GM12878 (cell line): ENCODE measurements around the gene MTCL3.

Experiments
- ATAC-seq: fragments of 200-7000 bp; cut with Tn5 transposase; 3 replicates; pipeline ENCODE4 v1.9.1; 2020; ENCODE audit warnings: mild to moderate bottlenecking, moderate library complexity
- BruUV-seq: library from RNA; stranded (reverse); fragments of 400-500 nt; replicated peaks from 2 replicates; lab custom pipeline; 2021; lab: Mats Ljungman, UMichigan
- CTCF ChIA-PET: fragments of 300-600 bp; sonication (Branson Sonifier 250); formaldehyde crosslinking; extraction: SDS; loops from one replicate; lab custom pipeline; 2021; ENCODE audit warnings: inconsistent platforms; lab: Yijun Ruan, JAX
- POLR2A ChIA-PET: fragments of 350-600 bp; formaldehyde crosslinking; extraction: SDS; loops from one replicate; lab custom pipeline; 2021; ENCODE audit warnings: inconsistent platforms; lab: Charles Lee
- RAD21 ChIA-PET: fragments of 300-600 bp; sonication (Branson Sonifier 250); formaldehyde crosslinking; loops from one replicate; lab custom pipeline; 2023; ENCODE audit warnings: antibody characterized with exemption; ENCODE audit not compliant: unreplicated experiment; lab: Charles Lee
- SMC1A ChIA-PET: fragments of 300-600 bp; sonication (Branson Sonifier 250); formaldehyde crosslinking; loops from one replicate; lab custom pipeline; 2023; ENCODE audit not compliant: unreplicated experiment, uncharacterized antibody; lab: Charles Lee
- DNase-seq: peaks from one replicate; pipeline ENCODE4 v3.0.0-alpha.2; 2011; ENCODE audit warnings: low read depth, low spot score
- FAIRE-seq: peaks from 3 replicates; lab custom pipeline; 2011; peaks lifted over from hg19 to GRCh38; lab: Jason Lieb, UNC
- H2AFZ ChIP-seq: 2 replicates; pipeline ENCODE4 v1.6.0; 2011; ENCODE audit warnings: low read depth, low read length, control low read depth; ENCODE audit not compliant: control insufficient read depth
- H3K27ac ChIP-seq: 2 replicates; pipeline ENCODE4 v1.5.1; 2011; ENCODE audit warnings: control low read depth; ENCODE audit not compliant: control insufficient read depth, insufficient read depth
- H3K27me3 ChIP-seq, 2 experiments: replicated peaks in 1 of 2; 2 replicates each; pipeline versions ENCODE4 v1.6.0 to v1.6.1; 2011; ENCODE audit warnings: low read length in 1 of 2; ENCODE audit not compliant: control insufficient read depth in 2 of 2, insufficient read depth in 2 of 2
- H3K36me3 ChIP-seq, 2 experiments: 2 replicates each; pipeline ENCODE4 v1.5.1; 2011; ENCODE audit warnings: low read length in 1 of 2; ENCODE audit not compliant: control insufficient read depth in 2 of 2, insufficient read depth in 2 of 2
- H3K4me1 ChIP-seq: 2 replicates; pipeline ENCODE4 v1.6.1; 2011; ENCODE audit warnings: mild to moderate bottlenecking, low read length, moderate library complexity, mixed read lengths; ENCODE audit not compliant: control insufficient read depth, insufficient read depth
- H3K4me2 ChIP-seq: 2 replicates; pipeline ENCODE4 v1.6.0; 2011; ENCODE audit warnings: control low read depth; ENCODE audit not compliant: control insufficient read depth, insufficient read depth
- H3K4me3 ChIP-seq: fragments of 200-600 bp; sonication (generic); 2 replicates; pipeline ENCODE4 v1.5.1; 2016
- H3K79me2 ChIP-seq: 2 replicates; pipeline ENCODE4 v1.6.0; 2011; ENCODE audit warnings: low read length; ENCODE audit not compliant: control insufficient read depth, insufficient read depth
- H3K9ac ChIP-seq: 2 replicates; pipeline ENCODE4 v1.8.0; 2011; ENCODE audit warnings: low read length, control low read depth, mixed read lengths; ENCODE audit not compliant: control insufficient read depth, insufficient read depth
- H3K9me3 ChIP-seq: replicated peaks from 3 replicates; pipeline ENCODE4 v1.5.1; 2011; ENCODE audit warnings: mild to moderate bottlenecking, low read length; ENCODE audit not compliant: control insufficient read depth, insufficient read depth
- H4K20me1 ChIP-seq: 2 replicates; pipeline ENCODE4 v1.6.0; 2011; ENCODE audit not compliant: control insufficient read depth, insufficient read depth
- CBX3 ChIP-seq: fragments of 200-600 bp; sonication (generic); IDR thresholded peaks from 2 replicates; pipeline ENCODE4 v1.6.1; 2016; ENCODE audit warnings: low read depth, borderline replicate concordance
- CHD2 ChIP-seq: IDR thresholded peaks from 2 replicates; pipeline ENCODE4 v1.6.1; 2011; ENCODE audit warnings: low read depth, low read length, improper control_type of control experiment, borderline replicate concordance
- CREM ChIP-seq: IDR thresholded peaks from 2 replicates; pipeline ENCODE4 v1.6.1; 2014; ENCODE audit warnings: antibody characterized with exemption, low read depth
- MTA3 ChIP-seq: IDR thresholded peaks from 2 replicates; pipeline ENCODE4 v1.6.1; 2012; ENCODE audit warnings: low read length, inconsistent platforms, borderline replicate concordance
- POU2F2 ChIP-seq: IDR thresholded peaks from 3 replicates; pipeline ENCODE4 v1.6.1; 2011; ENCODE audit warnings: low read depth, mild to moderate bottlenecking, low read length, borderline replicate concordance
- RAD21 ChIP-seq: IDR thresholded peaks from 2 replicates; pipeline ENCODE4 v1.6.1; 2011; ENCODE audit warnings: mild to moderate bottlenecking, low read depth, low read length, moderate library complexity; ENCODE audit not compliant: insufficient read depth
- RELA ChIP-seq: fragments of 450-650 bp; IDR thresholded peaks from 2 replicates; pipeline ENCODE4 v1.8.0; 2014; ENCODE audit warnings: borderline replicate concordance; ENCODE audit not compliant: partially characterized antibody
- SPI1 ChIP-seq: IDR thresholded peaks from 2 replicates; pipeline ENCODE4 v1.6.1; 2011; ENCODE audit warnings: low read depth, mild to moderate bottlenecking, low read length, moderate library complexity, borderline replicate concordance; ENCODE audit not compliant: insufficient read depth
- TAF1 ChIP-seq: IDR thresholded peaks from 2 replicates; pipeline ENCODE4 v1.6.1; 2011; ENCODE audit warnings: mild to moderate bottlenecking, low read depth, low read length, borderline replicate concordance
- TARDBP ChIP-seq: IDR thresholded peaks from 2 replicates; pipeline ENCODE4 v1.6.1; 2016; ENCODE audit warnings: borderline replicate concordance
- ZBED1 ChIP-seq: IDR thresholded peaks from 2 replicates; pipeline ENCODE4 v1.6.1; 2016; ENCODE audit warnings: borderline replicate concordance
- ZBTB40 ChIP-seq: fragments of 450-650 bp; IDR thresholded peaks from 2 replicates; pipeline ENCODE4 v1.6.1; 2016; ENCODE audit warnings: mild to moderate bottlenecking, moderate library complexity, borderline replicate concordance
- WGBS: methylation state at CpG from one replicate; pipeline ENCODE4 v1.1.6; 2016; ENCODE audit warnings: low lambda C conversion rate; ENCODE audit not compliant: insufficient replicate concordance, insufficient coverage; ENCODE audit errors: missing lambda C conversion rate; 5-methylcytosine and 5-hydroxymethylcytosine counted together
- in situ Hi-C: fragments of 300-500 bp; cut with MboI; formaldehyde crosslinking; loops from 9 replicates; pipeline ENCODE4 v1.14.3; 2018; ENCODE audit warnings: mixed read lengths
- intact Hi-C: fragments of 100-400 bp; cut with micrococcal nuclease; formaldehyde crosslinking; loops from one replicate; pipeline ENCODE4 v1.14.2; 2022; ENCODE audit not compliant: unreplicated experiment

The MTCL3 gene

GRCh38 chr6:127533736-127534135 is 14.6 kb upstream of the MTCL3 start:
- no peak for DNase-seq
- BruUV-seq, result no TSS peak
- ChIA-PET SMC1A (interaction anchor here (1.2 to 1.7 kb wide), 3 partner anchors 49 to 68 kb away, joined by 3 to 4 read pairs (median 3); no protein-coding TSS in a partner anchor), CTCF (interaction anchor here (1.2 kb wide), 1 partner anchor 17 kb away, joined by 4 read pairs; no protein-coding TSS in a partner anchor), POLR2A (no interaction called here), RAD21 (no interaction called here)
- Histone ChIP-seq H3K9me3 (no peaks in the 10 kb centered on the region), H3K27me3 (no peaks in the 10 kb centered on the region), H2AFZ (no peak overlapping the region), H3K9ac (no peak overlapping the region), H3K79me2 (no peaks in the 10 kb centered on the region), H3K36me3 (no peaks in the 10 kb centered on the region), H3K27ac (no peak overlapping the region), H3K4me1 (no peaks in the 10 kb centered on the region), H3K4me2 (no peak overlapping the region), H4K20me1 (no peaks in the 10 kb centered on the region), H3K4me3 (no peak overlapping the region)
- in situ Hi-C loops, result loop anchor here (10.0 kb wide), 1 partner anchor 229 kb away; no protein-coding TSS in a partner anchor
- FAIRE-seq, result no peak
- intact Hi-C loops, result no loop called here
- no peak for ATAC-seq
- no peak for TF ChIP-seq RELA
- no peak for TF ChIP-seq CHD2
- TF ChIP-seq ZBTB40, result no peak
- TF ChIP-seq MTA3, result no peak
- TF ChIP-seq TARDBP, result no peak
- TF ChIP-seq ZBED1, result no peak
- no peak for TF ChIP-seq RAD21
- no peak for TF ChIP-seq SPI1
- TF ChIP-seq POU2F2, result no peak
- TF ChIP-seq CREM, result no peak
- no peak for TF ChIP-seq TAF1
- TF ChIP-seq CBX3, result no peak
- 12% methylated on average over 3 of the region's 3 CpGs for WGBS
